Activated B cell treated with CpG ODN at 0.5 μM for 24 hours (primary cell): ENCODE measurements around the gene TPCN2. TPM values are rescaled to one million over a fixed set of nuclear protein-coding genes. Genes with fewer than 3 reads are reported as not detected.

Experiments used
- ATAC-seq: fragments of 200-7000 bp; cut with Tn5 transposase; one replicate; pipeline ENCODE4 v1.10.0; 2021; ENCODE audit warnings: low read depth, mild to moderate bottlenecking, moderate library complexity
- CTCF ChIA-PET: fragments of 350-600 bp; sonication (Branson Sonifier 250); formaldehyde crosslinking; loops from one replicate; lab custom pipeline; 2021; ENCODE audit warnings: antibody characterized with exemption; lab: Charles Lee
- POLR2A ChIA-PET: fragments of 350-600 bp; sonication (Branson Sonifier 250); formaldehyde crosslinking; loops from one replicate; lab custom pipeline; 2021; ENCODE audit warnings: antibody characterized with exemption; lab: Charles Lee
- DNase-seq: peaks from one replicate; pipeline ENCODE4 v3.0.0; 2022
- H3K27ac Mint-ChIP-seq: one replicate; pipeline ENCODE4 v1.8.0; 2020; ENCODE audit warnings: mixed read lengths
- H3K27me3 Mint-ChIP-seq: one replicate; pipeline ENCODE4 v1.8.0; 2021; ENCODE audit warnings: mixed read lengths
- H3K36me3 Mint-ChIP-seq: one replicate; pipeline ENCODE4 v1.8.0; 2021; ENCODE audit warnings: low read depth, mixed read lengths
- H3K4me1 Mint-ChIP-seq: one replicate; pipeline ENCODE4 v1.8.0; 2021; ENCODE audit warnings: mixed read lengths
- H3K4me3 Mint-ChIP-seq: one replicate; pipeline ENCODE4 v1.8.0; 2020; ENCODE audit warnings: mild to moderate bottlenecking, mixed read lengths
- H3K9me3 Mint-ChIP-seq: one replicate; pipeline ENCODE4 v1.8.0; 2020; ENCODE audit warnings: mixed read lengths
- CTCF ChIP-seq: fragments of 200-600 bp; IDR thresholded peaks from one replicate; pipeline ENCODE4 v1.8.0; 2022; ENCODE audit warnings: antibody characterized with exemption, mild to moderate bottlenecking
- intact Hi-C: fragments of 100-400 bp; cut with micrococcal nuclease; formaldehyde crosslinking; loops from one replicate; pipeline ENCODE4 v1.15.1; 2024
- total RNA-seq: library from RNA; stranded (reverse); gene quantifications from 2 replicates; pipeline ENCODE4 v1.2.3, GENCODE V29; 2022

The TPCN2 gene
- total RNA-seq, 1 donor from 2014 or later = 35.4 TPM

- intact Hi-C loops = no loop called here
- DNase-seq (no peak), ATAC-seq (no peak)
- Mint-ChIP-seq H3K9me3 (peaks cover 3% of the 10 kb centered on the region), H3K4me3 (no peak overlapping the region), H3K4me1 (peaks cover 24% of the 10 kb centered on the region), H3K27ac (no peak overlapping the region), H3K36me3 (no peaks in the 10 kb centered on the region), H3K27me3 (no peaks in the 10 kb centered on the region)
- CTCF ChIA-PET = no interaction called here
- no peak for TF ChIP-seq CTCF
- POLR2A ChIA-PET = interaction anchor here (0.5 kb wide), 2 partner anchors 315 to 345 kb away, joined by 3 to 5 read pairs; no protein-coding TSS in a partner anchor
Measured at GRCh38 chr11:69157822-69158231, 109.1 kb downstream of the TPCN2 start.

- no peak for TF ChIP-seq CTCF
- Mint-ChIP-seq H3K27me3 (no peaks in the 10 kb centered on the region), H3K9me3 (peaks cover 4% of the 10 kb centered on the region), H3K4me3 (no peak overlapping the region), H3K4me1 (peaks cover 20% of the 10 kb centered on the region), H3K36me3 (no peaks in the 10 kb centered on the region), H3K27ac (no peak overlapping the region)
- ChIA-PET POLR2A (no interaction called here), CTCF (no interaction called here)
- intact Hi-C loops = no loop called here
- DNase-seq (no peak), ATAC-seq (no peak)
Measured at GRCh38 chr11:69158301-69159149, 109.8 kb downstream of the TPCN2 start.

GRCh38 chr11:69159150-69159852 is 110.6 kb downstream of the TPCN2 start:
- Mint-ChIP-seq H3K9me3 (peaks cover 4% of the 10 kb centered on the region), H3K36me3 (no peaks in the 10 kb centered on the region), H3K4me3 (no peak overlapping the region), H3K27ac (no peak overlapping the region), H3K27me3 (no peaks in the 10 kb centered on the region), H3K4me1 (peaks cover 15% of the 10 kb centered on the region)
- ChIA-PET POLR2A (no interaction called here), CTCF (no interaction called here)
- no peak for DNase-seq
- no peak for ATAC-seq
- no peak for TF ChIP-seq CTCF
- intact Hi-C loops = no loop called here

DNA sequence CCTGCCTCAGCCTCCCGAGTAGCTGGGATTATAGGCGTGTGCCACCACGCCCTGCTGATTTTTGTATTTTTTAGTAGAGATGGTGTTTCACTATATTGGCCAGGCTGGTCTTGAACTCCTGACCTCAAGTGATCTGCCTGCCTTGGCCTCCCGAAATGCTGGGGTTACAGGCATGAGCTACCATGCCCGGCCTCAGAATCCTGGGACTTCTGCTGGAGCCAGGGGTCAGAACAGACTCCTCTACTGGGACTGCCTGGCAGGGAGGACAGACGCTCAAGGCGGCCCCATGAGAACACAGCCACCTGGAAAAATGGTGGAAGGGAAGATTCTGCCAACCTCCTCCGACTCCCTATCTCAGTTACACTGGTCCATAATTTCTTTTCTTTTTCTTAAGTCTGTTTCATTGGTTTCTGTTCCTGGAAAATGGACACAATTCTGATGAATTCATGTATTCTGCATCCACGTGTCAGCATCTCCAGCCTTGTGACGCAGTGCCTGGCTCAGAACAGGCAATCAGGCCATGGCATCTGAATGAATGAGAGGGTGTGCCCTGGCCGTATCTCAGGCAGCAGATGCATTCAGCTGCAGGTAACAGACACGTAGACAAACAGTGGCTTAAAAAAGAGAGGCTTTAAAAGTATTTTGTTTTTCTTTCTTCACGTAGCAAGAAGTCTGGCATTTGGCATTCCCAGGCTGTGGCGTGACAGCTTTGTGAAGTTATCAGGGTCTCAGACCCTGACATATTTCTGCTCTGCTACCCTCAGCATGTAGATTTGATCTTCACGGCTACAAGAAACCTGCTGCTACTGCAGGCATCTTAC is 111.8 kb downstream of the TPCN2 start:
- Mint-ChIP-seq H3K9me3 (peaks cover 4% of the 10 kb centered on the region), H3K36me3 (no peaks in the 10 kb centered on the region), H3K27me3 (no peaks in the 10 kb centered on the region), H3K4me3 (no peak overlapping the region), H3K4me1 (peaks cover 17% of the 10 kb centered on the region), H3K27ac (no peak overlapping the region)
- no peak for DNase-seq
- ChIA-PET CTCF (no interaction called here), POLR2A (no interaction called here)
- no peak for TF ChIP-seq CTCF
- intact Hi-C loops = no loop called here
- ATAC-seq = no peak

DNA sequence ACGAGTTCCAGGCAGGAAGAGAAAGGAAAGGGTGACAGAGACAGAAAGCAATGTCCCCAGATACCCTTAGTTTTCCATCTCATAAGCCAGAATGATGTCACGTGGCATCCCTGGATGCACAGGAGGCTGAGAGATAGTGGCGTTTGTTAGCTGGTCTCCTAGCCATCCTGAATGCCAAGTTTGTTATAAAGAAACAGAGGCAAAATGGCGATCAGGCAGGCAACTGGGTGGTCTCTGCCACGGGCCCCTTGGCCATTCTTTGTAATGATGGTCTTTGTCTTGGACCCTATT is 112.3 kb downstream of the TPCN2 start:
- H3K9me3 Mint-ChIP-seq = peaks cover 4% of the 10 kb centered on the region
- no peak for DNase-seq
- intact Hi-C loops = no loop called here
- ATAC-seq = no peak
- no peak overlapping the region for H3K4me3 Mint-ChIP-seq
- no peaks in the 10 kb centered on the region for H3K27me3 Mint-ChIP-seq
- ChIA-PET CTCF (no interaction called here), POLR2A (no interaction called here)
- no peak overlapping the region for H3K27ac Mint-ChIP-seq
- H3K4me1 Mint-ChIP-seq = peaks cover 15% of the 10 kb centered on the region
- no peaks in the 10 kb centered on the region for H3K36me3 Mint-ChIP-seq
- TF ChIP-seq CTCF = no peak
